HG02798 (cell line): ENCODE measurements around the gene PRIMPOL.
"Not testable (repeated sequence)": the region's sequence is repeated elsewhere in the genome, so short reads cannot be mapped to it uniquely, and the experiment has no call there.

ENCODE experiments used
- ATAC-seq: cut with Tn5 transposase; IDR thresholded peaks from one replicate; pipeline ENCODE4 v1.9.1; 2021; ENCODE audit warnings: mild to moderate bottlenecking; ENCODE audit not compliant: unreplicated experiment, poor library complexity

Gene PRIMPOL, protein sequence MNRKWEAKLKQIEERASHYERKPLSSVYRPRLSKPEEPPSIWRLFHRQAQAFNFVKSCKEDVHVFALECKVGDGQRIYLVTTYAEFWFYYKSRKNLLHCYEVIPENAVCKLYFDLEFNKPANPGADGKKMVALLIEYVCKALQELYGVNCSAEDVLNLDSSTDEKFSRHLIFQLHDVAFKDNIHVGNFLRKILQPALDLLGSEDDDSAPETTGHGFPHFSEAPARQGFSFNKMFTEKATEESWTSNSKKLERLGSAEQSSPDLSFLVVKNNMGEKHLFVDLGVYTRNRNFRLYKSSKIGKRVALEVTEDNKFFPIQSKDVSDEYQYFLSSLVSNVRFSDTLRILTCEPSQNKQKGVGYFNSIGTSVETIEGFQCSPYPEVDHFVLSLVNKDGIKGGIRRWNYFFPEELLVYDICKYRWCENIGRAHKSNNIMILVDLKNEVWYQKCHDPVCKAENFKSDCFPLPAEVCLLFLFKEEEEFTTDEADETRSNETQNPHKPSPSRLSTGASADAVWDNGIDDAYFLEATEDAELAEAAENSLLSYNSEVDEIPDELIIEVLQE

DNA sequence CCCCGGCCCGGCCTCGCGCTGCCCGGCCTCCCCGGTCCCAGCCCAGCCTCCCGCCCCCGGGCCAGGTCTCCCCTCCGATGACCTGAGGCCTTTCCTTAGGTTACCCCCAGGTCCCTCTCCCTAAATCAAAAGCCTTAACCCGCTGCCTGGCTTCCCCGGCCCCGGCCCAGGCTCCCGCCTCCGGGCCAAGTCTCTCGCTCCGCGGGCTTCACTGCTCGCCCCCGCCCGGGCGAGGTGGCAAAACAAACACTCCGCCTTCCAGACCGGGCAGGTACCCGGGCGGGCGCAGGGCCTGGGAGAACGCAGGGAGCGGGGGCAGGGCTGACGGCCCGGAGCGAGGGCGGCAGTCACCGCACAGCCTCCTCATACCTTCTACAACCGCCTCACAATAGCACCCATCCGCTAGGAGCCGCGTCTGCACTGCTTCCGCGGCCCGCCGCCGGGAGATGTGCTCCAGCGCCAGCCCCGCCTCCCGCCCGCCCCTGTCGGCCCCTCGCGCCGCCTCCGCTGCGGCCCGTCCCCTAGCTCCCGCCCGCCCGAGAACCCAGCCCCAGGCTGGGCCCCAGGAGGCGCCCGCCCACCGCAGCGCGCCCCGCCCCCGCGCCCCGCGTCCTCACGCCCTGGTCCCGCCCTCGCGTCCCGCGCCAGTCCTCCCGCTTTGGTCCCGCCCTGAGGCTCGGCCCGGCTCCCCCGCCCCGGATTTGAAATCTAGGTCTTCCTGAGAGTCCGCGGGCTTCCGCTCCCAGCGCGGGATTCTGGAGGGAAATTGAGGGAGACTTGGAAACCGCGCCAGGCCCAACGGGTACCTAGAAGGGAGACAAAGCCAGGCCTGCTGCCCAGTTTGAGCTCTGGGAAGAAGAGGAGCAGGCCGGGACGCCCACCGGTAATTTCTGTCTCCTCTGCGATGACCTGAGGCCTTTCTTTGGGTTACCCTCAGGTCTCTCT, at the start of gene PRIMPOL, which contains the start of gene CASP3:
Gene PRIMPOL, plus strand, starts transcription at position 713 of the 945 bp plus-strand sequence. CDS start 7,403 bp downstream, outside the sequence.
Gene CASP3, minus strand, starts transcription at position 422 of the 945 bp plus-strand sequence. CDS start 10,994 bp downstream, outside the sequence.
- ATAC-seq: peak; percentile 89

DNA sequence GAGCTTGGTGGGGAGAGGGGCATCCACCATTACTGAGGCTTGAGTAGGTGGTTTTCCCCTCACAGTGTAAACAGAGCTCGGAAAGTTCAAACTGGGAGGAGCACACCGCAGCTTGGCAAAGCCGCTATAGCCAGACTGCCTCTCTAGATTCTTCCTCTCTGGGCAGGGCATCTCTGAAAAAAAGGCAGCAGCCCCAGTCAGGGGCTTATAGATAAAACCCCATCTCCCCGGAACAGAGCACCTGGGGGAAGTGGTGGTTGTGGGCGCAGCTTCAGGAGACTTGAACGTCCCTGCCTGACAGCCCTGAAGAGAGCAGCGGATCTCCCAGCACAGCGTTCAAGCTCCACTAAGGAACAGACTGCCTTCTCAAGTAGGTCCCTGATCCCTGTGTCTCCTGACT, 48.6 kb upstream of the PRIMPOL start:
- ATAC-seq: not testable (repeated sequence)

DNA sequence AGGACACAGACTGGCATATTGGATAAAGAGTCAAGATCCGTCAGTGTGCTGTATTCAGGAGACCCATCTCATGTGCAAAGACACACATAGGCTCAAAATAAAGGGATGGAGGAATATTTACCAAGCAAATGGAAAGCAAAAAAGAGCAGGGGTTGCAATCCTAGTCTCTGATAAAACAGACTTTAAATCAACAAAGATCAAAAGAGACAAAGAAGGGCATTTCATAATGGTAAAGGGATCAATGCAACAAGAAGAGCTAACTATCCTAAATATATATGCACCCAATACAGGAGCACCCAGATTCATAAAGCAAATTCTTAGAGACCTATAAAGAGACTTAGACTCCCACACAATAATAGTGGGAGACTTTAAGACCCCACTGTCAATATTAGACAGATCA, 46.7 kb upstream of the PRIMPOL start:
- not testable (repeated sequence) for ATAC-seq

DNA sequence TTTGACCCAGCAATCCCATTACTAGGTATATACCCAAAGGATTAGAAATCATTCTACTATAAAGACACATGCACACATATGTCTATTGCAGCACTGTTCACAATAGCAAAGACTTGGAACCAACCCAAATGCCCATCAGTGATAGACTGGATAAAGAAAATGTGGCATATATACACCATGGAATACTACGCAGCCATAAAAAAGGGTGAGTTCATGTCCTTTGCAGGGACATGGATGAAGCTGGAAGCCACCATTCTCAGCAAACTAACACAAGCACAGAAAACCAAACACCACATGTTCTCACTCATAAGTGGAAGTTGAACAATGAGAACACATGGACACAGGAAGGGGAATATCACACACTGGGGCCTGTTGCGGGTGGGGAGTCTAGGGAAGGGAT, 42.1 kb upstream of the PRIMPOL start:
- ATAC-seq: not testable (repeated sequence)

DNA sequence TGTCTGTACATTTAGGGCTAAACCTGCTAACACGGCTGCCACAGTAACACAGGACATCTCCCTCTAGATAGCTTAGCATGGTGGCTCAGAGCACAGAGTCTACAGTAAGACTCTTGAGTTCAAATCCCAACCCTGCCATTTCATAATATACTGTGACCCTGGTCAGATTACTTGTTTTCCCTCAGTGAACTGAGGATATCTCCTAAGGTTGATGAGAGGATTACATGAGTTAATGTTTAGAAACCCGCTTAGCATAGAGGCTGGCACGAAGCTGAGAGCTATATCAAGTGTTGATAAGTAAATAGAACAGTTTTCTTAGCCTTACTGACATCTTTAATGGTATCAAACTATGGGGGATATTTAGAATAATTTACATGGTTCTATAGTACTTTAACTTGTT, 37.5 kb upstream of the PRIMPOL start:
- ATAC-seq: no peak

DNA sequence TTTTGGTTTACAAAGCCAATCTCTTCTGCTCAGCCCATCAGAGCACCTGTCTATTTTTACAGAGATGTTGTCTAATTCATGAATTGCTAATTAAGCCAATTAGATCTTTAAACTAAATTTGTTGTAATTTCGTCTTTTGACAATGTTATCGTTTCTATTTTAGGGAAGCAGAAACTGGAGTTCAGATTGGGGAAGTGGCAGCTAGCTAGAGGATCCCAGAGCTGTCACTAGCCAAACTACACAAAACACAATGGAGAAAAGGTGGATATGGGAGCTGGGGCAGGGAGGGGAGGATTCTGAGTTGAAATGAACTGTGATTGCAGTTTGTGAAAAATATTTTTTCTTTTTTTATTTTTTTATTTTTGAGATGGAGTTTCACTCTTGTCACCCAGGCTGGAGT, 36.1 kb upstream of the PRIMPOL start:
- no peak for ATAC-seq

DNA sequence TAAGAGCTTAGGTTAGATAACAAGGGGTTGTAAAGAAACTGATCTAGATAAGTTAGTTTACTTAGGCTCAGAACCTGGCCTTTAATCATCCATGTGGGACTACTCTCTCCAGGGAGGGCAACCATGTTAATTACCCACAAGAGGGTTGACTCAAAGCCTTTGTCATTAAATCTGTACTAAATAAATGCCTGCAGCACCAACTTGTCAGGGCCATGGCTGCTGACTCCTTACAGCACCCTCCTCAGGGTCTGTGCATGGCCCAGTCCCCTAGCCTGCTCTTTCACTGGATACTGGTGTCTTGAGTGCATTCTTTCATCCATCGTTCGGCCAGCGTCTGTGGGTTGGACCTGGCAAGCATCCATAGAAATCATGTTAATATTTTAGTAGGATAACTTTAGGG, 35.0 kb upstream of the PRIMPOL start:
- ATAC-seq: no peak

DNA sequence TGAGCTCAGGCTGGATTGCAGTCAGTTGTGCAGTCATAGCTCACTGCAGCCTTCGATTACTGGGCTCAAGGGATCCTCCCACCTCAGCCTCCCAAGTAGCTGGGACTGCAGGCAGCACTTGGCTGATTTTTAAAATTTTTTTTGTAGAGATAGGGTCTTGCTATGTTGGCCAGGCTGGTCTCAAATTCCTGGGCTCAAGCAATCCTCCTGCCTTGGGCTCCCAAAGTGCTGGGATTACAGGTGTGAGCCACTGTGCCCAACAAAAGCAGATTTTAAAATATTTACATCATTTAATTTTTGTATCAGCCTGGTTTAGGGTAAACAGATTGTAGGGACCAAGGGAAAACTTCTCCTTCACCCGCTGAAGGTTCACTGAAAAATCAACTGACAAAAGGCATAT, 33.4 kb upstream of the PRIMPOL start:
- not testable (repeated sequence) for ATAC-seq

DNA sequence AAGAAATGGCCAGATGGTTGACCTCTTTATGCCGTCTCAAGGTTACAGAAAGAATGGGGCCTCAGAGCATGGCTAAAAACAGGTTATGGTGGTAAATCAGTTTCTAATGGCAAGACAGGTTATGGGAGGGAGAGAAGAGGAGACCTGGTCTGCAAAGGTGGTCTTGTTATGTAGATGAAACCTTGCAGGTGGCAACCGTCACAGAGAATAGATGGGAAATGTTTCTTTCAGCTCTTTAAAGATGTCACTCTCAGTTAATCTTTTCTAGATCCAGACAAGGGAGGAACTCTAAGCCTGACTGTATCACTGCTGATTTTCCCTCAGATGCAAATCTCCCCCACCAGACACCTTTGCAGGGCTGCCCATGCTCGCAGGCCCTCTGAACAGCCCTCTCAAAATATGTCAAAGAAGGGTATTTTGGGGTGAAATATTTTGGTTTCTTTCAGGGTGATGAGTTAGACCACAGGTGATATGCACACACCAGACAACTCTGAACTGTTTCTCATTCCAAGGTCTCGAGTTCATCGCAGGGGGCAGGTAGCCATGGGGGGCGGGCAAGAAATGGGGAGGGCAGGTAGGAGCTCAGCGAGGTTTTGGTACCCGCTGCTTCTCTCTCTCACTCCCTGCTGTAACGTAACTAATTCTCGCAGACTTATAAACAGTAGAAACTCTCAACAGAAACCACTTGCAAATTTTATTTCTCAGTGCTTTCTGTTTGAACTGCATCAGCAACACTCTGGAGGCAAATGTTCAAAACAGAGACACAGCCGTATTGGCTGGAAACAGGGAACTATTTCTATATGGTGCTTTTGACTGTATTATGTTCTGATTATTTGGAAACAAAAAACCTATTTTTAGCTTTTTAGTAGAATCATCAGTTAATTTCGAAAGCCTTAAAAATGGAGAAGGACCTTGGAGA, 32.6 kb upstream of the PRIMPOL start:
- peak; percentile 87 for ATAC-seq

DNA sequence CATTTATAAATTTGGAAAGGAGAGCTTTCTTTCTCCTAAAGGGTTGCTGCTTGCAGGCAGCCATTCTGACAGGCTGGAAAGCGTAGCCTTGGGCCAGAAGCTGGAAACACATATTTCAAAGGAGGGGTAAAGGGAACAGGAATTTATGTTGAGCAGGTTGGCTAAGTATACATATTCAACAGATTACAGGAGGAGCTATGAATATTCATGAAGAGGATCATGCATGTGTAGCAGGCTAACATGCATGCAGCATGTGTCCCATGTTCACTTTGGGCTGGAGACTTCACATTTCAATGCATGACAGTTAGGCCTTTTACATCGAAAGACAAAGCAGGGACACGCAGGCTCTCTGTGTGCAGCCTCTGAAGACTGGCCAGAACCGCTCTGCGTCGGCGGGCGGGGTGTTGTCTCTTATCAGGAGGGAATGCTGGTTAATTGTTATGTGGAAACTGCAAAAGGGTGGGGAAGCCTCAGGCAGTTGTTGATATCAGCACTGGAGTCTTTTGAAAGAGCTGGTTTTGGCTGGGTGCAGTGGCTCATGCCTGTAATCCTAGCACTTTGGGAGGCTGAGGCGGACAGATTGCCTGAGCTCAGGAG, 31.8 kb upstream of the PRIMPOL start:
- ATAC-seq: no peak

DNA sequence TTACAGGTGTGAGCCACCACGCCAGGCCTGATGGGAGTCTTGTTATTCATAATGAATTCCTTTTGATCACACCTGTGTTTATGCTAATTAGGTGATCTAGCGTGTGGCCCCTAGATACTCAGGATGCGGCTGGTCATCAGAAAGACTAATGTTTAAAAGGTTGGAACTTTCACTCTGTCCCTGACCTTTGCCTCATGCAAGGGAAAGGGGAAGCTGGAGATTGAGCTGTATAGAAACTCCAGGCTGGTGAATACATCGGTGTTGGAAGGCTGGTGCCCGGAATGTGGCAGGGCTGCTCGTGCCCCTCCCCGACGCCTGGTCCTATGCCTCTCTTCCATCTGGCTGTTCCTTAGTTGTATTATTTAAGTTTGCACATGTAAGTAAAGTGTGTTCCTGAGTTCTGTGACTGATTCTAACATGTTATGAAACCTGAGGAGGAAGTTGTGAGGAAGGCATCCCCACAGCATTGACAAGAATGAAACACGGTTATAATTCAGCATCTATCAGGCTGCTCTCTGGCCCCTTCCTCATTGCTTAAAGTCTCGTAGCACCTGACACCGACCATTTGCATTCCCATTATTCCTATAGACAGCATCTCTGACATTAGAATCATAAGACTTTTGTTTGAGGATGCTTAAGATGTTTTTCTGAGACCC, 29.2 kb upstream of the PRIMPOL start:
- no peak for ATAC-seq

DNA sequence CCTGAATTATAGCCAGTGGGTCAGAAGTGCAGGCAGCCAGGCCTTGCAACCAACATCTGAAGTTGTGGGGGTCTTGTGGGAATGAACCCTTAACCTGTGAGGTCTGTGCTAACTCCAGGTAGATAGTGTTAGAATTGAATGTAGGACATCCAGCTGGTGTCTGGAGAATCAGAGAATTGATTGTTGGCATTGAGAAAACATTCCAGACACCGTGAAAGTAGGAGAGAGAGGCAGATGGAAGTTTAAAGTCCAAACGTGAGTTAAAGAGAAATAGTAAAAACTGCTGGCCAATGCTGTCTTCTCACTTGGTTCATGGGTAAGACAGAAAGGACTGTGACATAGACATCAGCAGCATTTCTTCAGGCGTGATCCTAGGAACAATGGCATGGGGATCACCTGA, 28.0 kb upstream of the PRIMPOL start:
- no peak for ATAC-seq

DNA sequence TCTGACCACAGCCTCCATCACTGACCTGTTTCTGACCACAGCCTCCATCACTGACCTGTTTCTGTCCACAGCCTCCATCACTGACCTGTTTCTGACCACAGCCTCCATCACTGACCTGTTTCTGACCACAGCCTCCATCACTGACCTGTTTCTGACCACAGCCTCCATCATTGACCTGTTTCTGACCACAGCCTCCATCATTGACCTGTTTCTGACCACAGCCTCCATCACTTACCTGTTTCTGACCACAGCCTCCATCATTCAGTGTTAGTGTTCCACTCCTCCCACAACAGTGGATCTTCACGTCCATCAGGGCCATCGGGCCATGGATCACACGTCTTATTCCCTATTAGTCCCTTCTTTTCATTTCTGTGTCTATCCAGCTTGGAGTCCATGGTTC, 25.0 kb upstream of the PRIMPOL start:
- not testable (repeated sequence) for ATAC-seq

DNA sequence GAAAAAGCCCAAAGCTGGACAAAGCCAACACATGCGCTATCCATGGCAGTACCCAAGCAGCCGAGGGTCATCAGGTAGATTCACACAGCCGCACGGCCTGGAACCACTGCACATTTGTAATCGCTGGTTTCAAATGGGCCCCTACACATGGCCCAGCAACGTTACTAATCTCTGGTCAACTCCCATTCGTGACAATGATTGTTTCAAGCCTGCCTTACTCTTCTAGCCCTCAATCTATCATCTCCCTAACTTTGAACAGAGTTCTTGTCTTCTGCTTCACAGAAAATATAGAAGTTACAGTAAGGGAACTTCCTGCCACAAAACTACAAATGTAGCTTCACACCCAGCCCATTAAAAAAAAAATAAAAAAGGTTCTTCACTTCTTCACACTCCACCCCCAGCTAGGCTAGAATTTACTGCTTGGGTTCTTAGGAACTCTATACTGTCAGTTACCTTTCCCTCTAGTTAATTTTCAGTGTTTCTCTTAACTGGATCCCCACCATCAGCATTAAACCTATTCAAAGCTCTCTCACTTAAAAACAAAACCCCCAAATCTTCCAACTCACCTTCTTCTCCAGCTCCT, 24.5 kb upstream of the PRIMPOL start:
- no peak for ATAC-seq

DNA sequence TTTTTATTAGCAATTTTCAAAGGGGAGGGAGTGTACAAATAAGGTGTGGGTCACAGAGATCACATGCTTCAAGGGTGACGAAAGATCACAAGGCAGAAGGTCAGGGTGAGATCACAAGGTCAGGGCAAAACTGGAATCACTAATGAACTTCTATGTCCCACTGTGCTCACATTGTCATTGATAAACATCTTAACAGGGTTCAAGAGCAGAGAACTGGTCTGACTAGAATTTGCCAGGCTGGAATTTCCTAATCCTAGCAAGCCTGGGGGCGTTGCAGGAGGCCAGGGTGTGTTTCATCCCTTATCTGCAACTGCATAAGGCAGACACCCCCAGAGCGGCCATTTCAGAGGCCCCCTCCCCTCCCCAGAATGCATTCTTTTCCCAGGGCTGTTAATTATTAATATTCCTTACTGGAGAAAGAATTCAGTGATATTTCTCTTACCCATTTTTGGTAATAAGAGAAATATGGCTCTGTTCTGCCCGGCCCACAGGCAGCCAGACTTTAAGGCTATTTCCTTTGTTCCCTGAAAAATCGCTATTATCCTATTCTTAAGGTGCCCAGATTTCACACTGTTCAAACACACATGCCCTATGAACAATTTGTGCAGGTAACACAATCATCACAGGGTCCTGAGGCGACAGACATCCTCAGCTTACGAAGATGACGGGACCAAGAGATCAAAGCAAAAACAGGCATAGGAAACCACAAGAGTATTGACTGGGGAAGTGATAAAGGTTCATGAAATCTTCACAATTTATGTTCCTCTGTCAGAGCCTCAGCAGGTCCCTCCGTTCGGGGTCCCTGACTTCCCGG, 23.5 kb upstream of the PRIMPOL start:
- ATAC-seq: not testable (repeated sequence)

DNA sequence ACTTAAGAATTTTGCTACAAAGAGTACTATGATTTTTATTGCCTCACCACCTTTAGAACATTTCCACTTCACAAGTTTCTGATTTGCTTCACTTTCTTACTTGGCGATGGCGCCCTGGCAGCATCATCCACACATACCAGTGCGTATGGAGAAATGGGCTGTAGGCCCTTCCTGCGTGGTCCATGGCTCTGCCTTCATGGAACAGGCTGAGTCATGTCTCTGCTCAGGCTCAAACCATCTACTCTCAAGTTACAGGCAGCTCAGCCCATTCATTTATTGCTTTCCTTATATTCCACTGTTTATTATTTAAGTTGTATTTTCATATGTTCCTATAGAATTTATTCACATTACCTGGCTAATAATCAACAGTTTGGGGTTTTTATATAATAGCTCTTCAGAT, 21.4 kb upstream of the PRIMPOL start:
- ATAC-seq: no peak

DNA sequence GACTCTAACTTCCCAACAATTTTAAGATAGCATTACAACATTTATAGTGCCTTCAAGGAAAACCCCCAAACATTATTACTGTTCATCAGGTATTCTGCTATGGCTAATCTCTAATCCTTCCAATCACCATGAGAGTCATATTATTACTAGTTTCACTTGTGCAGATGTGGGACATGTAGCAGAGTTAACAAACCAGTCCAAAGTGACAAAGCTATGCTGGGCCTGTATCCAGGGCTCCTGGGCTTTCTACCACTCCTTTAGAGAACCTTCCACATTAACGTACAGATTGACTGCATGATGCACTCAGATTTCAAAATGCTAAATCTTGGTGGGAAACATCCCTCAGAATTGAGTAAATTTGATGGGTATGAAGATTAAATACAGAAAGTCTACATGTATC, 16.7 kb upstream of the PRIMPOL start:
- no peak for ATAC-seq

DNA sequence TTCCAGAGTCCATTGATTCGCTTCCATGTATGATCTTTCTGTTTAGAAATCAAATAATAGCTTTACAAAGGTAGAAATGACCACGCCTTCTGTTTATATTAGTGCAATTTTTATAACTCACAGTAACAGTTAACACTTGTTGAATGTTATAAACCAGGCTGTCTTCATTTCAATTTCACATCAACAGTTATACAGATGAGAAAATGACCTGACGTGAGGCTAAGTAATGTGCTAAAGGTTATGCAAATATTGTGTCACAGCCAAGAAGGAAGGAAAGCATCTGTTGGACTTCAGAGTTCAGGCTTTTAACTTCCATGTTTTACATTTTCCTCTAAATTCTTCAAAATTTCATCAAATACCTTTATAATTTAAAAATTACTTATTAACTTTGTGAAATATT, 14.2 kb upstream of the PRIMPOL start:
- ATAC-seq: no peak
